Activated T-cell treated with anti-CD3 and anti-CD28 coated beads, Interleukin-2, amount 50 U/mL, for 4 hours (primary cell): ENCODE results near the gene TTLL5. TPM values are rescaled to one million over a fixed set of nuclear protein-coding genes. Genes with fewer than 3 reads are reported as not detected.

Experiments
- total RNA-seq, 3 donors: library from RNA; stranded (reverse); gene quantifications; one replicate each; pipeline ENCODE4 v1.2.1, GENCODE V29; 2021

The TTLL5 gene
- total RNA-seq, 3 donors from 2014 or later = 21.1 to 25.0 (median 21.1) TPM

Other genes with a start within 250 kb of the TTLL5 start
- 1 to 10 TPM in 2 of 3 donors, under 1 TPM in 1; 0.61 to 1.3 (median 1.3) TPM for gene JDP2, start 233.2 kb upstream of the TTLL5 start, total RNA-seq
- 100 to 1,000 TPM; 186 to 193 (median 191) TPM for gene BATF, start 138.8 kb upstream of the TTLL5 start, total RNA-seq
- gene FLVCR2, start 82.6 kb upstream of the TTLL5 start, total RNA-seq = 1 to 10 TPM; 1.5 to 5.3 (median 3.3) TPM
- gene ERG28, start 370 bp upstream of the TTLL5 start, total RNA-seq = 10 to 100 TPM; 14.9 to 16.8 (median 15.9) TPM